CD8-positive, alpha-beta memory T cell (primary cell): ENCODE measurements around the gene GRIN3B. TPM values are rescaled to one million over a fixed set of nuclear protein-coding genes. Genes with fewer than 3 reads are reported as not detected.

ENCODE experiments used
- polyA plus RNA-seq: library from polyadenylated mRNA; unstranded; fragments of 300-500 nt; fragmentation: Illumina TruSeq; gene quantifications from one replicate; pipeline ENCODE4 v1.2.3, GENCODE V29; 2021
- total RNA-seq, 2 experiments: library from RNA; stranded (reverse); gene quantifications; one replicate each; pipeline ENCODE4 v1.2.3, GENCODE V29; 2021

The GRIN3B gene
- total and polyA plus RNA-seq, 3 experiments from 2014 or later: not detected

Other genes with a start within 250 kb of the GRIN3B start
- not detected for gene MISP, start 249.3 kb upstream of the GRIN3B start, total RNA-seq
- not detected for gene MISP, start 249.3 kb upstream of the GRIN3B start, polyA plus RNA-seq
- gene PTBP1, start 203.0 kb upstream of the GRIN3B start, total RNA-seq: 100 to 1,000 TPM; 969 to 978 TPM
- gene PTBP1, start 203.0 kb upstream of the GRIN3B start, polyA plus RNA-seq: 177 TPM
- gene PLPPR3, start 178.5 kb upstream of the GRIN3B start, total RNA-seq: not detected
- not detected for gene PLPPR3, start 178.5 kb upstream of the GRIN3B start, polyA plus RNA-seq
- not detected for gene AZU1, start 172.6 kb upstream of the GRIN3B start, total RNA-seq
- gene AZU1, start 172.6 kb upstream of the GRIN3B start, polyA plus RNA-seq: not detected
- not detected for gene PRTN3, start 159.4 kb upstream of the GRIN3B start, total RNA-seq
- gene PRTN3, start 159.4 kb upstream of the GRIN3B start, polyA plus RNA-seq: not detected
- not detected for gene ELANE, start 148.1 kb upstream of the GRIN3B start, total RNA-seq
- not detected for gene ELANE, start 148.1 kb upstream of the GRIN3B start, polyA plus RNA-seq
- gene CFD, start 140.8 kb upstream of the GRIN3B start, total RNA-seq: 1 to 10 TPM in 1 of 2 experiments, under 1 TPM in 1; 0.89 to 1.5 TPM
- 6.9 TPM for gene CFD, start 140.8 kb upstream of the GRIN3B start, polyA plus RNA-seq
- gene MED16, start 107.2 kb upstream of the GRIN3B start, total RNA-seq: 10 to 100 TPM; 57.4 to 59.4 TPM
- 109 TPM for gene MED16, start 107.2 kb upstream of the GRIN3B start, polyA plus RNA-seq
- gene RNU6-9, start 106.9 kb upstream of the GRIN3B start, total RNA-seq: not detected
- gene RNU6-9, start 106.9 kb upstream of the GRIN3B start, polyA plus RNA-seq: not detected
- 10 to 100 TPM; 60.7 to 65.2 TPM for gene R3HDM4, start 87.2 kb upstream of the GRIN3B start, total RNA-seq
- 197 TPM for gene R3HDM4, start 87.2 kb upstream of the GRIN3B start, polyA plus RNA-seq
- gene KISS1R, start 83.1 kb upstream of the GRIN3B start, total RNA-seq: 1 to 10 TPM; 1.2 to 2.3 TPM
- gene KISS1R, start 83.1 kb upstream of the GRIN3B start, polyA plus RNA-seq: 0.49 TPM
- 10 to 100 TPM; 12.8 to 15.9 TPM for gene ARID3A, start 74.4 kb upstream of the GRIN3B start, total RNA-seq
- gene ARID3A, start 74.4 kb upstream of the GRIN3B start, polyA plus RNA-seq: 0.49 TPM
- 100 to 1,000 TPM; 108 to 133 TPM for gene WDR18, start 16.1 kb upstream of the GRIN3B start, total RNA-seq
- gene WDR18, start 16.1 kb upstream of the GRIN3B start, polyA plus RNA-seq: 61.3 TPM
- gene TMEM259, start 20.7 kb downstream of the GRIN3B start, total RNA-seq: 100 to 1,000 TPM; 151 to 157 TPM
- gene TMEM259, start 20.7 kb downstream of the GRIN3B start, polyA plus RNA-seq: 84.6 TPM
- not detected for gene RNU6-2, start 21.1 kb downstream of the GRIN3B start, total RNA-seq
- not detected for gene RNU6-2, start 21.1 kb downstream of the GRIN3B start, polyA plus RNA-seq
- 10 to 100 TPM; 78.1 to 78.9 TPM for gene CNN2, start 26.2 kb downstream of the GRIN3B start, total RNA-seq
- gene CNN2, start 26.2 kb downstream of the GRIN3B start, polyA plus RNA-seq: 792 TPM
- gene ABCA7, start 39.7 kb downstream of the GRIN3B start, total RNA-seq: 10 to 100 TPM; 33.8 to 39.5 TPM
- 14.1 TPM for gene ABCA7, start 39.7 kb downstream of the GRIN3B start, polyA plus RNA-seq
- gene ARHGAP45, start 66.7 kb downstream of the GRIN3B start, total RNA-seq: 100 to 1,000 TPM; 212 to 220 TPM
- gene ARHGAP45, start 66.7 kb downstream of the GRIN3B start, polyA plus RNA-seq: 478 TPM
- 100 to 1,000 TPM; 270 to 278 TPM for gene POLR2E, start 95.0 kb downstream of the GRIN3B start, total RNA-seq
- 249 TPM for gene POLR2E, start 95.0 kb downstream of the GRIN3B start, polyA plus RNA-seq
- 100 to 1,000 TPM; 222 TPM for gene GPX4, start 103.6 kb downstream of the GRIN3B start, total RNA-seq
- gene GPX4, start 103.6 kb downstream of the GRIN3B start, polyA plus RNA-seq: 373 TPM
- 10 to 100 TPM; 59.0 to 61.0 TPM for gene SBNO2, start 173.8 kb downstream of the GRIN3B start, total RNA-seq
- gene SBNO2, start 173.8 kb downstream of the GRIN3B start, polyA plus RNA-seq: 4.3 TPM
- gene STK11, start 205.4 kb downstream of the GRIN3B start, total RNA-seq: 10 to 100 TPM; 66.9 to 69.7 TPM
- 37.0 TPM for gene STK11, start 205.4 kb downstream of the GRIN3B start, polyA plus RNA-seq
- gene CBARP, start 237.6 kb downstream of the GRIN3B start, total RNA-seq: under 1 TPM; 0.22 to 0.80 TPM
- not detected for gene CBARP, start 237.6 kb downstream of the GRIN3B start, polyA plus RNA-seq
- gene ATP5F1D, start 241.3 kb downstream of the GRIN3B start, total RNA-seq: 100 to 1,000 TPM; 179 to 180 TPM
- gene ATP5F1D, start 241.3 kb downstream of the GRIN3B start, polyA plus RNA-seq: 271 TPM
- 10 to 100 TPM; 39.8 to 45.3 TPM for gene MIDN, start 248.2 kb downstream of the GRIN3B start, total RNA-seq
- gene MIDN, start 248.2 kb downstream of the GRIN3B start, polyA plus RNA-seq: 14.6 TPM